GM15510 (cell line): ENCODE results near the gene MAT2A.

ENCODE experiments used
- POLR2A ChIP-seq: IDR thresholded peaks from 3 replicates; pipeline ENCODE4 v1.6.1; 2011; ENCODE audit warnings: borderline replicate concordance; ENCODE audit not compliant: insufficient read length; ENCODE audit errors: extremely low read depth

The MAT2A gene

GRCh38 chr2:85538507-85539360, at the start of gene MAT2A:
Gene MAT2A (plus strand): TSS chr2:85539168. CDS start chr2:85539288, 120 bp downstream.
- peak; percentile 100 for TF ChIP-seq POLR2A

- no peak for TF ChIP-seq POLR2A
Observed at GRCh38 chr2:85490861-85491755, 47.9 kb upstream of the MAT2A start.

- TF ChIP-seq POLR2A: no peak
Observed at GRCh38 chr2:85496436-85496835, 42.5 kb upstream of the MAT2A start.

- no peak for TF ChIP-seq POLR2A
Observed at GRCh38 chr2:85497944-85498630, 40.9 kb upstream of the MAT2A start.

- TF ChIP-seq POLR2A: no peak
Observed at GRCh38 chr2:85501248-85501647, 37.7 kb upstream of the MAT2A start.

GRCh38 chr2:85502720-85503119, 36.2 kb upstream of the MAT2A start:
- no peak for TF ChIP-seq POLR2A

GRCh38 chr2:85503168-85503850, 35.7 kb upstream of the MAT2A start:
- no peak for TF ChIP-seq POLR2A

GRCh38 chr2:85503851-85504777, 34.9 kb upstream of the MAT2A start:
- TF ChIP-seq POLR2A: no peak

- TF ChIP-seq POLR2A: no peak
Observed at GRCh38 chr2:85504778-85505261, 34.1 kb upstream of the MAT2A start.

- no peak for TF ChIP-seq POLR2A
Observed at GRCh38 chr2:85505551-85506238, 33.3 kb upstream of the MAT2A start.

GRCh38 chr2:85506768-85507181, 32.2 kb upstream of the MAT2A start:
- TF ChIP-seq POLR2A: no peak

- no peak for TF ChIP-seq POLR2A
Observed at GRCh38 chr2:85511008-85511811, 27.8 kb upstream of the MAT2A start.

GRCh38 chr2:85514323-85514722, 24.6 kb upstream of the MAT2A start:
- no peak for TF ChIP-seq POLR2A
